ENCODE data around the gene CGB2. TPM values are rescaled to one million over a fixed set of nuclear protein-coding genes. Genes with fewer than 3 reads are reported as not detected.

CGB2 gene
- total and polyA plus RNA-seq, 9 of the 15 experiments (the other 6 are each of a cell fraction or from before 2014, with no cell fraction given): 0.22 TPM; not detected in 8

- TF ChIP-seq, protein P1, sequence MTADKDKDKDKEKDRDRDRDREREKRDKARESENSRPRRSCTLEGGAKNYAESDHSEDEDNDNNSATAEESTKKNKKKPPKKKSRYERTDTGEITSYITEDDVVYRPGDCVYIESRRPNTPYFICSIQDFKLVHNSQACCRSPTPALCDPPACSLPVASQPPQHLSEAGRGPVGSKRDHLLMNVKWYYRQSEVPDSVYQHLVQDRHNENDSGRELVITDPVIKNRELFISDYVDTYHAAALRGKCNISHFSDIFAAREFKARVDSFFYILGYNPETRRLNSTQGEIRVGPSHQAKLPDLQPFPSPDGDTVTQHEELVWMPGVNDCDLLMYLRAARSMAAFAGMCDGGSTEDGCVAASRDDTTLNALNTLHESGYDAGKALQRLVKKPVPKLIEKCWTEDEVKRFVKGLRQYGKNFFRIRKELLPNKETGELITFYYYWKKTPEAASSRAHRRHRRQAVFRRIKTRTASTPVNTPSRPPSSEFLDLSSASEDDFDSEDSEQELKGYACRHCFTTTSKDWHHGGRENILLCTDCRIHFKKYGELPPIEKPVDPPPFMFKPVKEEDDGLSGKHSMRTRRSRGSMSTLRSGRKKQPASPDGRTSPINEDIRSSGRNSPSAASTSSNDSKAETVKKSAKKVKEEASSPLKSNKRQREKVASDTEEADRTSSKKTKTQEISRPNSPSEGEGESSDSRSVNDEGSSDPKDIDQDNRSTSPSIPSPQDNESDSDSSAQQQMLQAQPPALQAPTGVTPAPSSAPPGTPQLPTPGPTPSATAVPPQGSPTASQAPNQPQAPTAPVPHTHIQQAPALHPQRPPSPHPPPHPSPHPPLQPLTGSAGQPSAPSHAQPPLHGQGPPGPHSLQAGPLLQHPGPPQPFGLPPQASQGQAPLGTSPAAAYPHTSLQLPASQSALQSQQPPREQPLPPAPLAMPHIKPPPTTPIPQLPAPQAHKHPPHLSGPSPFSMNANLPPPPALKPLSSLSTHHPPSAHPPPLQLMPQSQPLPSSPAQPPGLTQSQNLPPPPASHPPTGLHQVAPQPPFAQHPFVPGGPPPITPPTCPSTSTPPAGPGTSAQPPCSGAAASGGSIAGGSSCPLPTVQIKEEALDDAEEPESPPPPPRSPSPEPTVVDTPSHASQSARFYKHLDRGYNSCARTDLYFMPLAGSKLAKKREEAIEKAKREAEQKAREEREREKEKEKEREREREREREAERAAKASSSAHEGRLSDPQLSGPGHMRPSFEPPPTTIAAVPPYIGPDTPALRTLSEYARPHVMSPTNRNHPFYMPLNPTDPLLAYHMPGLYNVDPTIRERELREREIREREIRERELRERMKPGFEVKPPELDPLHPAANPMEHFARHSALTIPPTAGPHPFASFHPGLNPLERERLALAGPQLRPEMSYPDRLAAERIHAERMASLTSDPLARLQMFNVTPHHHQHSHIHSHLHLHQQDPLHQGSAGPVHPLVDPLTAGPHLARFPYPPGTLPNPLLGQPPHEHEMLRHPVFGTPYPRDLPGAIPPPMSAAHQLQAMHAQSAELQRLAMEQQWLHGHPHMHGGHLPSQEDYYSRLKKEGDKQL (CRISPR knock-in tag; IDR thresholded peaks at IDR 0.05; ENCODE audit: borderline replicate concordance): no peak
- TF ChIP-seq, protein P2, sequence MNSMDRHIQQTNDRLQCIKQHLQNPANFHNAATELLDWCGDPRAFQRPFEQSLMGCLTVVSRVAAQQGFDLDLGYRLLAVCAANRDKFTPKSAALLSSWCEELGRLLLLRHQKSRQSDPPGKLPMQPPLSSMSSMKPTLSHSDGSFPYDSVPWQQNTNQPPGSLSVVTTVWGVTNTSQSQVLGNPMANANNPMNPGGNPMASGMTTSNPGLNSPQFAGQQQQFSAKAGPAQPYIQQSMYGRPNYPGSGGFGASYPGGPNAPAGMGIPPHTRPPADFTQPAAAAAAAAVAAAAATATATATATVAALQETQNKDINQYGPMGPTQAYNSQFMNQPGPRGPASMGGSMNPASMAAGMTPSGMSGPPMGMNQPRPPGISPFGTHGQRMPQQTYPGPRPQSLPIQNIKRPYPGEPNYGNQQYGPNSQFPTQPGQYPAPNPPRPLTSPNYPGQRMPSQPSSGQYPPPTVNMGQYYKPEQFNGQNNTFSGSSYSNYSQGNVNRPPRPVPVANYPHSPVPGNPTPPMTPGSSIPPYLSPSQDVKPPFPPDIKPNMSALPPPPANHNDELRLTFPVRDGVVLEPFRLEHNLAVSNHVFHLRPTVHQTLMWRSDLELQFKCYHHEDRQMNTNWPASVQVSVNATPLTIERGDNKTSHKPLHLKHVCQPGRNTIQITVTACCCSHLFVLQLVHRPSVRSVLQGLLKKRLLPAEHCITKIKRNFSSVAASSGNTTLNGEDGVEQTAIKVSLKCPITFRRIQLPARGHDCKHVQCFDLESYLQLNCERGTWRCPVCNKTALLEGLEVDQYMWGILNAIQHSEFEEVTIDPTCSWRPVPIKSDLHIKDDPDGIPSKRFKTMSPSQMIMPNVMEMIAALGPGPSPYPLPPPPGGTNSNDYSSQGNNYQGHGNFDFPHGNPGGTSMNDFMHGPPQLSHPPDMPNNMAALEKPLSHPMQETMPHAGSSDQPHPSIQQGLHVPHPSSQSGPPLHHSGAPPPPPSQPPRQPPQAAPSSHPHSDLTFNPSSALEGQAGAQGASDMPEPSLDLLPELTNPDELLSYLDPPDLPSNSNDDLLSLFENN (IDR thresholded peaks at IDR 0.05; ENCODE audit: low read depth in 2 of 2, low read length in 2 of 2): no peak
- TF ChIP-seq ARID1B (IDR thresholded peaks at IDR 0.05) (no peak), HMG20A (CRISPR knock-in tag; conservative IDR thresholded peaks at IDR 0.05) (no peak), GTF2F1 (IDR thresholded peaks at IDR 0.05; ENCODE audit: low read depth, low read length) (no peak), OTX1 (CRISPR knock-in tag; IDR thresholded peaks at IDR 0.05) (no peak), POLR3A (IDR thresholded peaks at IDR 0.05; ENCODE audit: borderline replicate concordance, extremely low read depth, insufficient read depth, insufficient read length) (no peak), GMEB1 (CRISPR knock-in tag; IDR thresholded peaks at IDR 0.05) (no peak)
- TF ChIP-seq, protein P3, sequence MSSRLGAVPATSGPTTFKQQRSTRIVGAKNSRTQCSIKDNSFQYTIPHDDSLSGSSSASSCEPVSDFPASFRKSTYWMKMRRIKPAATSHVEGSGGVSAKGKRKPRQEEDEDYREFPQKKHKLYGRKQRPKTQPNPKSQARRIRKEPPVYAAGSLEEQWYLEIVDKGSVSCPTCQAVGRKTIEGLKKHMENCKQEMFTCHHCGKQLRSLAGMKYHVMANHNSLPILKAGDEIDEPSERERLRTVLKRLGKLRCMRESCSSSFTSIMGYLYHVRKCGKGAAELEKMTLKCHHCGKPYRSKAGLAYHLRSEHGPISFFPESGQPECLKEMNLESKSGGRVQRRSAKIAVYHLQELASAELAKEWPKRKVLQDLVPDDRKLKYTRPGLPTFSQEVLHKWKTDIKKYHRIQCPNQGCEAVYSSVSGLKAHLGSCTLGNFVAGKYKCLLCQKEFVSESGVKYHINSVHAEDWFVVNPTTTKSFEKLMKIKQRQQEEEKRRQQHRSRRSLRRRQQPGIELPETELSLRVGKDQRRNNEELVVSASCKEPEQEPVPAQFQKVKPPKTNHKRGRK (tag; IDR thresholded peaks at IDR 0.05): no peak
- TF ChIP-seq, protein P4, sequence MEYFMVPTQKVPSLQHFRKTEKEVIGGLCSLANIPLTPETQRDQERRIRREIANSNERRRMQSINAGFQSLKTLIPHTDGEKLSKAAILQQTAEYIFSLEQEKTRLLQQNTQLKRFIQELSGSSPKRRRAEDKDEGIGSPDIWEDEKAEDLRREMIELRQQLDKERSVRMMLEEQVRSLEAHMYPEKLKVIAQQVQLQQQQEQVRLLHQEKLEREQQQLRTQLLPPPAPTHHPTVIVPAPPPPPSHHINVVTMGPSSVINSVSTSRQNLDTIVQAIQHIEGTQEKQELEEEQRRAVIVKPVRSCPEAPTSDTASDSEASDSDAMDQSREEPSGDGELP (CRISPR knock-in tag; IDR thresholded peaks at IDR 0.05; ENCODE audit: borderline replicate concordance): peak; percentile 40; the same call in 1 of the 2 replicates
These were observed 40.3 kb downstream of the CGB2 start (continued) for GRCh38 chr19:49071860-49072547.

All from K562 (cell line).